ENCODE measurements around the gene FST.
A peak's percentile ranks its signal among the peaks of the same experiment; 100 is the strongest.

Gene FST

GRCh38 chr5:53479045-53479589 is 1.3 kb upstream of the FST start:
- no peak for TF ChIP-seq CTCF (IDR thresholded peaks at IDR 0.05; ENCODE audit: low read length, missing control alignments)
- peak; percentile 37 for DNase-seq (ENCODE audit: low read depth)
- H3K4me3 ChIP-seq (replicated peaks; ENCODE audit: low read depth, low read length) = peak overlapping the region; percentile 80

GRCh38 chr5:53479590-53480415 is 626 bp upstream of the FST start:
- DNase-seq (ENCODE audit: low read depth) = peak; percentile 46
- no peak for TF ChIP-seq CTCF (IDR thresholded peaks at IDR 0.05; ENCODE audit: low read length, missing control alignments)
- H3K4me3 ChIP-seq (replicated peaks; ENCODE audit: low read depth, low read length) = peak overlapping the region; percentile 80

- peak overlapping the region; percentile 80 for H3K4me3 ChIP-seq (replicated peaks; ENCODE audit: low read depth, low read length)
- DNase-seq (ENCODE audit: low read depth) = peak; percentile 30
- TF ChIP-seq CTCF (IDR thresholded peaks at IDR 0.05; ENCODE audit: low read length, missing control alignments) = no peak
Observed at GRCh38 chr5:53481159-53481886, 894 bp downstream of the FST start.

GRCh38 chr5:53481887-53482716 is 1.7 kb downstream of the FST start:
- DNase-seq (ENCODE audit: low read depth) = peak; percentile 85
- peak; percentile 23 for TF ChIP-seq CTCF (IDR thresholded peaks at IDR 0.05; ENCODE audit: low read length, missing control alignments)
- peak overlapping the region; percentile 80 for H3K4me3 ChIP-seq (replicated peaks; ENCODE audit: low read depth, low read length)

GRCh38 chr5:53482717-53483638 is 2.5 kb downstream of the FST start:
- TF ChIP-seq CTCF (IDR thresholded peaks at IDR 0.05; ENCODE audit: low read length, missing control alignments) = peak; percentile 38
- H3K4me3 ChIP-seq (replicated peaks; ENCODE audit: low read depth, low read length) = peak overlapping the region; percentile 80
- peak; percentile 31 for DNase-seq (ENCODE audit: low read depth)
